HUES48 (cell line): ENCODE data around the gene METTL2A.
"Not testable (repeated sequence)": the region's sequence is repeated elsewhere in the genome, so short reads cannot be mapped to it uniquely, and the experiment has no call there.

Source experiments
- H3K27ac ChIP-seq: one replicate; pipeline ENCODE4 v1.7.0; 2013; ENCODE audit warnings: low read depth, low read length, inconsistent platforms
- H3K27me3 ChIP-seq: 2 replicates; pipeline ENCODE4 v1.6.1; 2013; ENCODE audit warnings: mild to moderate bottlenecking, low read length; ENCODE audit not compliant: control insufficient read depth, insufficient read depth
- H3K36me3 ChIP-seq: 2 replicates; pipeline ENCODE4 v1.6.1; 2013; ENCODE audit warnings: low read length; ENCODE audit not compliant: control insufficient read depth, insufficient read depth
- H3K4me1 ChIP-seq: 2 replicates; pipeline ENCODE4 v1.6.1; 2013; ENCODE audit warnings: mild to moderate bottlenecking, low read length; ENCODE audit not compliant: control insufficient read depth, insufficient read depth
- H3K4me3 ChIP-seq: 2 replicates; pipeline ENCODE4 v1.5.1; 2013; ENCODE audit warnings: mild to moderate bottlenecking, low read depth, low read length
- H3K9ac ChIP-seq: 2 replicates; pipeline ENCODE4 v1.6.1; 2013; ENCODE audit warnings: mild to moderate bottlenecking, low read depth, low read length, moderate library complexity
- H3K9me3 ChIP-seq: 2 replicates; pipeline ENCODE4 v1.6.1; 2013; ENCODE audit warnings: low read length; ENCODE audit not compliant: control insufficient read depth, insufficient read depth

METTL2A gene

GRCh38 chr17:62473030-62473982 lies 49.6 kb downstream of the METTL2A start:
- H3K9me3 ChIP-seq, H3K36me3 ChIP-seq, H3K9ac ChIP-seq, H3K4me1 ChIP-seq, H3K27me3 ChIP-seq, H3K4me3 ChIP-seq: not testable (repeated sequence)
- peak overlapping the region; percentile 59 for H3K27ac ChIP-seq

DNA sequence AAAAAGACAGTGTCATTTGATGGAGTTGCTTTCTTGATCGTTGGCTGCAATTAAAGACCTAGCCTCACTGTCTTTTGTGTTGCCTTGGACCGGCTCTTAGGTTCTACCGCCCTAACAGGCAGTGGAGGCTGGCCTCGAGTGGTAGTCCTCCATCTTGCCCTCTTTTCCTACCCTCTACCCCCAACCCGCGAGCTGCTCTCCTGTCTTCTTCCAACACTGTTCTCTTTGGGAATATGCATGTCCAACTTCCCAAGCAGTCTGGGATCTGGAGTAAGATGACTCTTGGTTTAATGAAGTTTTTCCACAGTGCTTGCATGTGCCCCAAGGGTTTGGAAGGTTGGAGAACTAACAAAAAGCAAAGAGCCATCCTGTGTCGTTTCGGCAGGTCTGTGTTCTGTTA lies 53.4 kb downstream of the METTL2A start:
- H3K9me3 ChIP-seq, H3K27me3 ChIP-seq, H3K27ac ChIP-seq, H3K9ac ChIP-seq, H3K36me3 ChIP-seq, H3K4me1 ChIP-seq: not testable (repeated sequence)
- H3K4me3 ChIP-seq = peak overlapping the region; percentile 70

DNA sequence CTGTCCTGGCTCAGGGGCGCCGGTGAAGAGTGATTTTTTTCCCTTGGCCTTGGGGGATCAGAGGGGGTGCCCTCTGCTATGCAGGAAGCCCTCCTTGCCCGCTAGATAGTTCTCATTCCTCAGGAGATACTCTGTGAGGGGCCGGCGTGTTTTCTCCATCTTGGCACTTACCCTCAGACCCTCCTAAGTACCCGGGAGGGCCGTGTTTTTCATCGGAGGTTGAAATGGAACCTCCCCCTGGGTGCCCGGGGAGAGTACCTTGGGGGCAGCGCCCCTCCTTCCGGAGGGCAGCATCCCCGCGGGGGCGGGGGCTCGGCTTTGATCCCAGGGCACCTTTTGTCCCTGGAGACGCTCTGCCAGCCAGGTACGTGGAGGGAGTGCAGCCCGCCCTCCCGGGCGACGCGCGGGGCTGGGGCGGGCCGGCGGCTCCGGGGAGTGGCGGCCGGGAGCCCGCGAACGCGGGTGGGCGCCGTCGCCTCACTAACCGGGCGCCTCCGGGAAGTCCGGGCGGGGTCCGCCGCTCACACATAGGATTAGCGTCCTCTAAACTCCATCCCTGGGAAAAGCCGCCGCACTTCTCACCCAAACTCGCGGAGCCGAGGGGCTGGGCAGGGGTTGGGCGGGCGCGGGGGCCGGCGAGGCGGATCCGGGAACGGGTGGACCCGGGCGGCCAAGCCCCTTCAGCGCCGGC lies 54.2 kb downstream of the METTL2A start:
- H3K9ac ChIP-seq = peak overlapping the region; percentile 66
- peak overlapping the region; percentile 61 for H3K27ac ChIP-seq
- peaks cover 12% of the 10 kb centered on the region for H3K36me3 ChIP-seq
- H3K4me3 ChIP-seq = peak overlapping the region; percentile 70
- not testable (repeated sequence) for H3K27me3 ChIP-seq, H3K9me3 ChIP-seq, H3K4me1 ChIP-seq

- peak within 1 kb of the TSS; percentile 78 for H3K4me3 ChIP-seq
- H3K9me3 ChIP-seq = no peaks in the 10 kb centered on the region
- peaks cover 12% of the 10 kb centered on the region for H3K36me3 ChIP-seq
- no peaks in the 10 kb centered on the region for H3K4me1 ChIP-seq
- no peaks in the 10 kb centered on the region for H3K27me3 ChIP-seq
- H3K27ac ChIP-seq = peak within 1 kb of the TSS; percentile 73
- peak within 1 kb of the TSS; percentile 70 for H3K9ac ChIP-seq
Measured at GRCh38 chr17:62478424-62478879, 54.8 kb downstream of the METTL2A start, which contains the start of gene TLK2. TLK2 (plus strand) TSS chr17:62478825; CDS start chr17:62481126, 2,301 bp downstream.

DNA sequence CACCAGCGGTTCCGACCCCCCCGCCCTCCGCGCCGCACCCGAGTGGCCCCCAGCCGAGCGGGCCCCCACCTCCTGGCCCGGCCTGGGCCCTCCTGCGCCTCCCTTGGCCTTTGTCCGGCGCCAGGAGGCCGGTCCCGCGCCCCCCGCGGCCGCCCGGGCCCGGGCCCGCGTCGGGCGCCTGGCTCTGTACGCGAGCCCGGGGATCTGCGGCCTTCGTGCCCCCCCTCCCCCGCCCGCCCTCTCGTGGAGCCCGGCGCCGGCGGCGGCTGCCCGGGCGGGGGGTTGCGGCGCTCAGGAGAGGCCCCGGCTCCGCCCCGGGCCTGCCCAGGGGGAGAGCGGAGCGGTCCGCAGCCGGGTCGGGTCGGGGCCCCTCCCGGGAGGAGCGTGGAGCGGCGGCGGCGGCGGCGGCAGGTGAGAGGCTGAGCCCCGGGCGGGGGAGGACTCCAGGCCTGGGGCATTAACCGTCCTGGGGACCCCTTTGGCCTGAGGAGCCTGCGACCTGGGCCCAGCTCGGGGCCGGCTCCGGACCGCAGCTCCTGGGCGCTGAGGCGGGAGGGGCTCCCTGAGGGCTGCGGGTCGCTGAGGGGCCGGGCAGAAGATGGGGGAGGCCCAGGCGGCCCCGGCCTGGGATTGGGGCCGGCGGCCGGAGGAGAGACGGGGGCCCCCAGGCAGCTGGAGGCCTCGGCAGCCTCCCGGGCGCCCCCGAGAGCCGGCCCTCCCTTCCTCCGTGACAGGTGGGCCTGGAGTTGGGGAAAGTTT lies 55.4 kb downstream of the METTL2A start:
- H3K9me3 ChIP-seq, H3K4me1 ChIP-seq, H3K27me3 ChIP-seq: not testable (repeated sequence)
- Histone ChIP-seq H3K36me3 (peaks cover 12% of the 10 kb centered on the region), H3K4me3 (peak overlapping the region; percentile 78), H3K9ac (peak overlapping the region; percentile 70), H3K27ac (peak overlapping the region; percentile 73)

- Histone ChIP-seq H3K36me3 (peaks cover 12% of the 10 kb centered on the region), H3K4me3 (peak overlapping the region; percentile 78), H3K9ac (peak overlapping the region; percentile 70), H3K27ac (peak overlapping the region; percentile 73)
- not testable (repeated sequence) for H3K4me1 ChIP-seq, H3K27me3 ChIP-seq, H3K9me3 ChIP-seq
Measured at GRCh38 chr17:62479639-62480258, 56.1 kb downstream of the METTL2A start.

- H3K4me3 ChIP-seq, H3K9me3 ChIP-seq, H3K9ac ChIP-seq, H3K4me1 ChIP-seq, H3K27me3 ChIP-seq, H3K27ac ChIP-seq: not testable (repeated sequence)
- peaks cover 12% of the 10 kb centered on the region for H3K36me3 ChIP-seq
Measured at GRCh38 chr17:62482553-62482952, 58.9 kb downstream of the METTL2A start.

- not testable (repeated sequence) for H3K36me3 ChIP-seq, H3K9me3 ChIP-seq
Measured at GRCh38 chr17:62490990-62491389, 67.3 kb downstream of the METTL2A start.

DNA sequence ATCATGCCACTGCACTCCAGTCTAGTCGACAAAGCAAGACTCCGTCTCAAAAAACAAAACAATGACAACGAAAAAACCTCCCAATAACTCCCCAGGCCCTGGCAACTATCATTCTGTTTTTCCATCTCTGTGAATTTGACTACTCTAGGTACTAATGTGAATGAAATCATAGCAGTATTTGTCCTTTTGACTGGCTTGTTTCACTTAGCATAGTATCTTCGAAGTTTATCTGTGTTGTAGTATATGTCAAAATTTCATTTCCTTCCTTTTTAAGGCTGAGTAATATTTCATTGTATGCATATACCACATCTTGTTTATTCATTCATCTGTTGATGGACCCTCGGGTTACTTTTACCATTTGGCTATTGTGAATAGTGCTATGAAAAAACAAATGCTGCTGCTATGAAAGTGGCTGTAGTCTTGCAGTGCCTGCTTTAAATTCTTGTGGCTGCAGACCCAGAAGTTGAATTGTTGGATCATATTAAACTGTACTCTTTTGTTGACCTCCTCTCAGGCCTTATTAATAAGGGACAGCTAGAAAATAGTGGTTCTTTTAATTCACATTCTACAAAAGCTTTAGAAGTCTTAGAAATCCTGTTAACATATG lies 69.5 kb downstream of the METTL2A start:
- H3K36me3 ChIP-seq, H3K9me3 ChIP-seq, H3K27ac ChIP-seq, H3K9ac ChIP-seq, H3K4me3 ChIP-seq, H3K4me1 ChIP-seq, H3K27me3 ChIP-seq: not testable (repeated sequence)

More at GRCh38 chr17:62490990-62491389, 67.3 kb downstream of the METTL2A start:
- H3K27me3 ChIP-seq, H3K9ac ChIP-seq, H3K27ac ChIP-seq, H3K4me1 ChIP-seq, H3K4me3 ChIP-seq: not testable (repeated sequence)

DNA sequence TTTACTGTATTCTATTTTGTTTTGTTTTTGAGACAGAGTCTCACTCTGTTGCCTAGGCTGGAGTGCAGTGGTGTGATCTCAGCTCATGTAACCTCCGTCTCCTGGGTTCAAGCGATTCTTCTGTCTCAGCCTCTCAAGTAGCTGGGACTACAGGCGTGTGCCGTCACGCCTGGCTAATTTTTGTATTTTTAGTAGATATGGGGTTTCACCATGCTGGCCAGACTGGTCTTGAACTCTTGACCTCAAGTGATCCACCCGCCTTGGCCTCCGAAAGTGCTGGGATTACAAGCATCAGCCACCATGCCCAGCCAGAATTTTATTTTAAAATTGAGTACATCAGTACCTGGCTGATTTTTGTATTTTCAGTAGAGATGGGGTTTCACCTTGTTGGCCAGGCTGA lies 70.4 kb downstream of the METTL2A start:
- H3K4me3 ChIP-seq, H3K9ac ChIP-seq, H3K27me3 ChIP-seq, H3K27ac ChIP-seq, H3K9me3 ChIP-seq, H3K36me3 ChIP-seq, H3K4me1 ChIP-seq: not testable (repeated sequence)
